ENCODE measurements around the gene NRBF2. TPM values are rescaled to one million over a fixed set of nuclear protein-coding genes. Genes with fewer than 3 reads are reported as not detected.
A peak's percentile ranks its signal among the peaks of the same experiment; 100 is the strongest.

The NRBF2 gene
- total RNA-seq, 1 experiment from 2014 or later: 44.9 TPM

- Mint-ChIP-seq H3K27me3 (ENCODE audit: insufficient read depth, unreplicated experiment) (no peaks in the 10 kb centered on the region), H3K36me3 (ENCODE audit: insufficient read depth, unreplicated experiment) (peaks cover 5% of the 10 kb centered on the region), H3K4me3 (ENCODE audit: unreplicated experiment) (peak overlapping the region; percentile 86), H3K9me3 (ENCODE audit: unreplicated experiment) (no peaks in the 10 kb centered on the region), H3K27ac (ENCODE audit: low read depth, unreplicated experiment) (peak overlapping the region; percentile 86), H3K4me1 (ENCODE audit: insufficient read depth, unreplicated experiment) (peaks cover 6% of the 10 kb centered on the region)
- no TSS peak for BruUV-seq (replicated peaks)
- CTCF ChIA-PET: interaction anchor here (0.5 to 2.4 kb wide), 10 partner anchors 12 to 697 kb away, joined by 3 to 10 read pairs (median 4); no protein-coding TSS in a partner anchor
- DNase-seq (ENCODE audit: unreplicated experiment): no peak
- intact Hi-C loops (cut with micrococcal nuclease): loop anchor here (1.0 to 2.0 kb wide), 2 partner anchors 20 to 49 kb away; no protein-coding TSS in a partner anchor
- no peak for TF ChIP-seq CTCF (IDR thresholded peaks at IDR 0.05; ENCODE audit: unreplicated experiment)
- POLR2A ChIA-PET: interaction anchor here (0.6 to 7.8 kb wide), 24 partner anchors 8 to 1094 kb away, joined by 3 to 154 read pairs (median 4); partner anchors contain the start of genes ADO and EGR2
Observed at GRCh38 chr10:63133821-63134557, 861 bp downstream of the NRBF2 start.

- ChIA-PET POLR2A (interaction anchor here (0.5 to 2.0 kb wide), 2 partner anchors 8 to 49 kb away, joined by 4 to 9 read pairs; no protein-coding TSS in a partner anchor), CTCF (interaction anchor here (0.6 to 3.2 kb wide), 2 partner anchors 21 to 1300 kb away, joined by 3 to 14 read pairs; no protein-coding TSS in a partner anchor)
- BruUV-seq (replicated peaks): no TSS peak
- H3K9me3 Mint-ChIP-seq (ENCODE audit: unreplicated experiment): no peaks in the 10 kb centered on the region
- no peak for TF ChIP-seq CTCF (IDR thresholded peaks at IDR 0.05; ENCODE audit: unreplicated experiment)
- H3K36me3 Mint-ChIP-seq (ENCODE audit: insufficient read depth, unreplicated experiment): peaks cover 21% of the 10 kb centered on the region
- no peak for DNase-seq (ENCODE audit: unreplicated experiment)
- no peaks in the 10 kb centered on the region for H3K27me3 Mint-ChIP-seq (ENCODE audit: insufficient read depth, unreplicated experiment)
- intact Hi-C loops (cut with micrococcal nuclease): no loop called here
- H3K4me3 Mint-ChIP-seq (ENCODE audit: unreplicated experiment): no peak overlapping the region
- H3K4me1 Mint-ChIP-seq (ENCODE audit: insufficient read depth, unreplicated experiment): peaks cover 6% of the 10 kb centered on the region
- no peak overlapping the region for H3K27ac Mint-ChIP-seq (ENCODE audit: low read depth, unreplicated experiment)
Observed at GRCh38 chr10:63137306-63137705, 4.2 kb downstream of the NRBF2 start.

- ChIA-PET CTCF (interaction anchor here (0.7 to 1.4 kb wide), 4 partner anchors 27 to 586 kb away, joined by 3 to 4 read pairs (median 3); no protein-coding TSS in a partner anchor), POLR2A (interaction anchor here (0.6 to 1.2 kb wide), 4 partner anchors 18 to 200 kb away, joined by 3 to 4 read pairs (median 4); no protein-coding TSS in a partner anchor)
- intact Hi-C loops (cut with micrococcal nuclease): no loop called here
- peaks cover 11% of the 10 kb centered on the region for H3K4me1 Mint-ChIP-seq (ENCODE audit: insufficient read depth, unreplicated experiment)
- H3K27me3 Mint-ChIP-seq (ENCODE audit: insufficient read depth, unreplicated experiment): no peaks in the 10 kb centered on the region
- H3K9me3 Mint-ChIP-seq (ENCODE audit: unreplicated experiment): no peaks in the 10 kb centered on the region
- no TSS peak for BruUV-seq (replicated peaks)
- H3K27ac Mint-ChIP-seq (ENCODE audit: low read depth, unreplicated experiment): no peak overlapping the region
- H3K36me3 Mint-ChIP-seq (ENCODE audit: insufficient read depth, unreplicated experiment): peaks cover 21% of the 10 kb centered on the region
- TF ChIP-seq CTCF (IDR thresholded peaks at IDR 0.05; ENCODE audit: unreplicated experiment): no peak
- no peak overlapping the region for H3K4me3 Mint-ChIP-seq (ENCODE audit: unreplicated experiment)
- DNase-seq (ENCODE audit: unreplicated experiment): no peak
Observed at GRCh38 chr10:63140077-63140476, 6.9 kb downstream of the NRBF2 start.

GRCh38 chr10:63142136-63142535, 9.0 kb downstream of the NRBF2 start:
- H3K27me3 Mint-ChIP-seq (ENCODE audit: insufficient read depth, unreplicated experiment): no peaks in the 10 kb centered on the region
- no peak overlapping the region for H3K4me3 Mint-ChIP-seq (ENCODE audit: unreplicated experiment)
- no peaks in the 10 kb centered on the region for H3K9me3 Mint-ChIP-seq (ENCODE audit: unreplicated experiment)
- peaks cover 33% of the 10 kb centered on the region for H3K36me3 Mint-ChIP-seq (ENCODE audit: insufficient read depth, unreplicated experiment)
- intact Hi-C loops (cut with micrococcal nuclease): no loop called here
- POLR2A ChIA-PET: interaction anchor here (0.7 to 1.3 kb wide), 3 partner anchors 9 to 702 kb away, joined by 4 to 8 read pairs (median 4); partner anchors contain the start of gene NRBF2
- DNase-seq (ENCODE audit: unreplicated experiment): no peak
- H3K4me1 Mint-ChIP-seq (ENCODE audit: insufficient read depth, unreplicated experiment): peaks cover 5% of the 10 kb centered on the region
- H3K27ac Mint-ChIP-seq (ENCODE audit: low read depth, unreplicated experiment): no peak overlapping the region
- BruUV-seq (replicated peaks): no TSS peak
- TF ChIP-seq CTCF (IDR thresholded peaks at IDR 0.05; ENCODE audit: unreplicated experiment): no peak
- CTCF ChIA-PET: interaction anchor here (5.6 kb wide), 1 partner anchor 15 kb away, joined by 51 read pairs; no protein-coding TSS in a partner anchor
